ENCODE measurements around the gene PLXNB2.

Gene PLXNB2

GRCh38 chr22:50297510-50298265 is 9.8 kb downstream of the PLXNB2 start:
- TF ChIP-seq CTCF (conservative IDR thresholded peaks at IDR 0.05): no peak
- no peak overlapping the region for H3K27ac ChIP-seq

- no peak for TF ChIP-seq CTCF (conservative IDR thresholded peaks at IDR 0.05)
- peak overlapping the region; percentile 5; the same call in 1 of the 2 replicates for H3K27ac ChIP-seq
These were observed 10.6 kb downstream of the PLXNB2 start for GRCh38 chr22:50296658-50297490.

- no peak overlapping the region; the same call in 1 of the 2 replicates for H3K27ac ChIP-seq
- no peak for TF ChIP-seq CTCF (conservative IDR thresholded peaks at IDR 0.05)
These were observed 13.2 kb downstream of the PLXNB2 start for GRCh38 chr22:50294319-50294656.

- peak overlapping the region; percentile 15; the same call in 1 of the 2 replicates for H3K27ac ChIP-seq
These were observed 13.8 kb downstream of the PLXNB2 start for GRCh38 chr22:50293441-50294318.

GRCh38 chr22:50292643-50293440 is 14.6 kb downstream of the PLXNB2 start:
- TF ChIP-seq CTCF (conservative IDR thresholded peaks at IDR 0.05): no peak
- H3K27ac ChIP-seq: no peak overlapping the region; the same call in 1 of the 2 replicates

More at GRCh38 chr22:50293441-50294318, 13.8 kb downstream of the PLXNB2 start:
- no peak for TF ChIP-seq CTCF (conservative IDR thresholded peaks at IDR 0.05)

- no peak for TF ChIP-seq CTCF (conservative IDR thresholded peaks at IDR 0.05)
- no peak overlapping the region for H3K27ac ChIP-seq
These were observed 17.4 kb downstream of the PLXNB2 start for GRCh38 chr22:50289942-50290630.

Data from VCaP (cell line).